Activated B cell treated with CpG ODN at 0.5 μM for 24 hours (primary cell): ENCODE data around the gene CCNT2. TPM values are rescaled to one million over a fixed set of nuclear protein-coding genes. Genes with fewer than 3 reads are reported as not detected.
"Not testable (repeated sequence)": the region's sequence is repeated elsewhere in the genome, so short reads cannot be mapped to it uniquely, and the experiment has no call there.

Experiments
- ATAC-seq: fragments of 200-7000 bp; cut with Tn5 transposase; one replicate; pipeline ENCODE4 v1.10.0; 2021; ENCODE audit warnings: low read depth, mild to moderate bottlenecking, moderate library complexity
- CTCF ChIA-PET: fragments of 350-600 bp; sonication (Branson Sonifier 250); formaldehyde crosslinking; loops from one replicate; lab custom pipeline; 2021; ENCODE audit warnings: antibody characterized with exemption; lab: Charles Lee
- POLR2A ChIA-PET: fragments of 350-600 bp; sonication (Branson Sonifier 250); formaldehyde crosslinking; loops from one replicate; lab custom pipeline; 2021; ENCODE audit warnings: antibody characterized with exemption; lab: Charles Lee
- DNase-seq: peaks from one replicate; pipeline ENCODE4 v3.0.0; 2022
- H3K27ac Mint-ChIP-seq: one replicate; pipeline ENCODE4 v1.8.0; 2020; ENCODE audit warnings: mixed read lengths
- H3K27me3 Mint-ChIP-seq: one replicate; pipeline ENCODE4 v1.8.0; 2021; ENCODE audit warnings: mixed read lengths
- H3K36me3 Mint-ChIP-seq: one replicate; pipeline ENCODE4 v1.8.0; 2021; ENCODE audit warnings: low read depth, mixed read lengths
- H3K4me1 Mint-ChIP-seq: one replicate; pipeline ENCODE4 v1.8.0; 2021; ENCODE audit warnings: mixed read lengths
- H3K4me3 Mint-ChIP-seq: one replicate; pipeline ENCODE4 v1.8.0; 2020; ENCODE audit warnings: mild to moderate bottlenecking, mixed read lengths
- H3K9me3 Mint-ChIP-seq: one replicate; pipeline ENCODE4 v1.8.0; 2020; ENCODE audit warnings: mixed read lengths
- intact Hi-C: fragments of 100-400 bp; cut with micrococcal nuclease; formaldehyde crosslinking; loops from one replicate; pipeline ENCODE4 v1.15.1; 2024
- total RNA-seq: library from RNA; stranded (reverse); gene quantifications from 2 replicates; pipeline ENCODE4 v1.2.3, GENCODE V29; 2022
- TF ChIP-seq, protein P1 (sequence below): fragments of 200-600 bp; IDR thresholded peaks from one replicate; pipeline ENCODE4 v1.8.0; 2022; ENCODE audit warnings: antibody characterized with exemption, mild to moderate bottlenecking

CCNT2 gene
- total RNA-seq, 1 donor from 2014 or later: 73.4 TPM

DNA sequence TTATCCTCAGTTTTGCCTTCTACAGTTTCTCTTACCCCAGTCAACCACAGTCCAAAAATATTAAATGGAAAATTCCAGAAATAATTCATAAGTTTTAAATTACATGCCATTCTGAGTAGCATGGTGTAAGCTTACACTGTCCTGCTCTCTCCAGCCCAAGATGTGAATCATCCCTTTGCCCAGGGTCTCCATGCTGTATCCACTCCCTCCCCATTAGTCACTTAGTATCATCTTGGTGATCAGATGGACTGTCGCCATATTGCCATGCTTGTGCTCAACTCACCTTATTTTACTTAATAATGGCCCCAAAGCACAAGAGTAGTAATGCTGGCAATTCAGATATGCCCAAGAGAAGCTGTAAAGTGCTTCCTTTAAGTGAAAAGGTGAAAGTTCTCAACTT is 18.5 kb upstream of the CCNT2 start:
- TF ChIP-seq, protein P1, sequence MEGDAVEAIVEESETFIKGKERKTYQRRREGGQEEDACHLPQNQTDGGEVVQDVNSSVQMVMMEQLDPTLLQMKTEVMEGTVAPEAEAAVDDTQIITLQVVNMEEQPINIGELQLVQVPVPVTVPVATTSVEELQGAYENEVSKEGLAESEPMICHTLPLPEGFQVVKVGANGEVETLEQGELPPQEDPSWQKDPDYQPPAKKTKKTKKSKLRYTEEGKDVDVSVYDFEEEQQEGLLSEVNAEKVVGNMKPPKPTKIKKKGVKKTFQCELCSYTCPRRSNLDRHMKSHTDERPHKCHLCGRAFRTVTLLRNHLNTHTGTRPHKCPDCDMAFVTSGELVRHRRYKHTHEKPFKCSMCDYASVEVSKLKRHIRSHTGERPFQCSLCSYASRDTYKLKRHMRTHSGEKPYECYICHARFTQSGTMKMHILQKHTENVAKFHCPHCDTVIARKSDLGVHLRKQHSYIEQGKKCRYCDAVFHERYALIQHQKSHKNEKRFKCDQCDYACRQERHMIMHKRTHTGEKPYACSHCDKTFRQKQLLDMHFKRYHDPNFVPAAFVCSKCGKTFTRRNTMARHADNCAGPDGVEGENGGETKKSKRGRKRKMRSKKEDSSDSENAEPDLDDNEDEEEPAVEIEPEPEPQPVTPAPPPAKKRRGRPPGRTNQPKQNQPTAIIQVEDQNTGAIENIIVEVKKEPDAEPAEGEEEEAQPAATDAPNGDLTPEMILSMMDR: no peak
- no peaks in the 10 kb centered on the region for H3K4me1 Mint-ChIP-seq
- H3K4me3 Mint-ChIP-seq: no peak overlapping the region
- no peaks in the 10 kb centered on the region for H3K9me3 Mint-ChIP-seq
- H3K27ac Mint-ChIP-seq: no peak overlapping the region
- POLR2A ChIA-PET: no interaction called here
- CTCF ChIA-PET: interaction anchor here (2.7 kb wide), 1 partner anchor 448 kb away, joined by 18 read pairs; no protein-coding TSS in a partner anchor
- DNase-seq: no peak
- ATAC-seq: no peak
- no peaks in the 10 kb centered on the region for H3K27me3 Mint-ChIP-seq
- H3K36me3 Mint-ChIP-seq: peaks cover 2% of the 10 kb centered on the region
- intact Hi-C loops: no loop called here

GRCh38 chr2:134903701-134904100 is 14.9 kb upstream of the CCNT2 start:
- DNase-seq, H3K4me1 Mint-ChIP-seq, H3K27ac Mint-ChIP-seq, ATAC-seq, H3K9me3 Mint-ChIP-seq, H3K4me3 Mint-ChIP-seq, H3K27me3 Mint-ChIP-seq, CTCF ChIA-PET, POLR2A ChIA-PET, H3K36me3 Mint-ChIP-seq, intact Hi-C loops: not testable (repeated sequence)

- POLR2A ChIA-PET: no interaction called here
- Mint-ChIP-seq H3K36me3 (peaks cover 2% of the 10 kb centered on the region), H3K4me1 (no peaks in the 10 kb centered on the region), H3K27me3 (no peaks in the 10 kb centered on the region), H3K27ac (no peak overlapping the region), H3K9me3 (peaks cover 7% of the 10 kb centered on the region), H3K4me3 (no peak overlapping the region)
- intact Hi-C loops: no loop called here
- TF ChIP-seq, protein P1: no peak
- ATAC-seq (no peak), DNase-seq (no peak)
- CTCF ChIA-PET: no interaction called here
Observed at GRCh38 chr2:134905168-134905567, 13.5 kb upstream of the CCNT2 start.

DNA sequence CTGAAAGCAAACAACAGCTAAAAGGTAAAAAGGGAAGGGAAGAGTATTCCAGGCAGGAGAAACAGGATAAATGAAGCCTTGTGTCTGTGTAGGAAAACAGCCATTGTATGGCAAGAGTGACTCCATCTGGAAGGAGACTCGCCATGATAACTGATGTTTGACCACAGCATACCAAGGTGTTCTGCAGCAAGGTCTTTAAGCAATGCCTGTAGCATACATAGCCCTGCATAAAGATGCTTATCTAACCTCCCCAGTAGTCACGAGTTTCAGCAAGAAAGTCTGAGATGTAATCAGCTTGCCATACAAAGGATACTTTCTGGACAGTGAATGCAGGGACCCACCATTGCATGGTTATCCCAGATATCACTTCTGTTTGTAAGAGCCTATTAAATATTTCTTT is 11.9 kb upstream of the CCNT2 start:
- intact Hi-C loops: no loop called here
- Mint-ChIP-seq H3K27ac (no peak overlapping the region), H3K4me1 (no peaks in the 10 kb centered on the region), H3K36me3 (peaks cover 2% of the 10 kb centered on the region), H3K9me3 (peaks cover 7% of the 10 kb centered on the region), H3K27me3 (no peaks in the 10 kb centered on the region), H3K4me3 (no peak overlapping the region)
- ChIA-PET POLR2A (no interaction called here), CTCF (interaction anchor here (1.0 kb wide), 1 partner anchor 454 kb away, joined by 3 read pairs; no protein-coding TSS in a partner anchor)
- ATAC-seq (no peak), DNase-seq (no peak)
- TF ChIP-seq, protein P1: no peak

- POLR2A ChIA-PET, DNase-seq, H3K36me3 Mint-ChIP-seq, H3K27me3 Mint-ChIP-seq, H3K4me3 Mint-ChIP-seq, intact Hi-C loops, ATAC-seq, H3K9me3 Mint-ChIP-seq, H3K4me1 Mint-ChIP-seq, H3K27ac Mint-ChIP-seq: not testable (repeated sequence)
- CTCF ChIA-PET: interaction anchor here (1.0 kb wide), 1 partner anchor 455 kb away, joined by 3 read pairs; no protein-coding TSS in a partner anchor
Observed at GRCh38 chr2:134907441-134908116, 11.0 kb upstream of the CCNT2 start.

- TF ChIP-seq, protein P1: no peak
- H3K4me3 Mint-ChIP-seq: no peak overlapping the region
- CTCF ChIA-PET: no interaction called here
- intact Hi-C loops: no loop called here
- H3K9me3 Mint-ChIP-seq: peaks cover 9% of the 10 kb centered on the region
- H3K27me3 Mint-ChIP-seq: no peaks in the 10 kb centered on the region
- no peak for DNase-seq
- no peak overlapping the region for H3K27ac Mint-ChIP-seq
- H3K4me1 Mint-ChIP-seq: no peaks in the 10 kb centered on the region
- no peak for ATAC-seq
- no peaks in the 10 kb centered on the region for H3K36me3 Mint-ChIP-seq
- POLR2A ChIA-PET: no interaction called here
Observed at GRCh38 chr2:134910763-134911399, 7.7 kb upstream of the CCNT2 start.
